Measurements from ENCODE around the gene ABHD15.

The ABHD15 gene

DNA sequence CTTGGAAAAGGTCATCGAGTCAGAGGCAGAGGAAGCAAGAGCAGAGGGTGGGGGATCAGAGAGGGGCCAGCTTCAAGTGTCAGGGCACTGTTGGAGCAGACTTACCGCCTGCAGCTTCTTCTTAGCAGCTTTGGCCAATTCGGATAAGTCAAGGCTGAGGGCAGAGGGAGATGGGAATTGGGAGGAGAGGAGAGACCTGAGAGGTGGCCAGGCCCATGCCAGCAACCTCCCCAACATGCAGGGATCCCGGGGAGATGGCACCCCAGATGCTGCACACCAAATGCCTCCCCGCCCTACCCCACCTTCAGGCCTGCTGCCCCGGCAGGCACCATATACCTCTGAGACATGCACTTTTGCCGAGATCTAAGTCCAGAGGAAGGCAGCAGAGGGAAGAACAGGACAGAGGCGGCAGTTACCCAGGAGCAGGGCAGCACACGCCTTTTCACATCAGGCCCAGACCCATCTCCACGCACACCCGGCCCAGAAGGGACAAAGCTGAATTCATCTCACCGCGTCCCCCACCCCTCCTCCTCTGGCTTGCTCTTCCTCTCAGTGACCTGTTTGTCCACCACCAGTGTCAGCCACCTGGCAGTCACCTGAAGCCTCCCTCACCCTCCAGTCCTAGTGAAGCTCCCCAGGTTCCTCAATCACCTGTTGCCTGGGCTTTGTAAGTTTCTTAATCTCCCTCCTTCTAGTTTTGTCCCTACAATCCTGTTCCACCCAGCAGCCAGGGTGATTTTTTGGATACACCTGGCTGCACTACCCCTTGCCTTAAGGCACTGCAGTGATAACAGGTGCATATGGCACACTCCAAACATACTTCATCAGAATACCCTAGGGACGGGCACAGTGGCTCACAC is 12.0 kb upstream of the ABHD15 start:
- DNase-seq (ENCODE audit: low spot score): no peak
- TF ChIP-seq, protein P1, sequence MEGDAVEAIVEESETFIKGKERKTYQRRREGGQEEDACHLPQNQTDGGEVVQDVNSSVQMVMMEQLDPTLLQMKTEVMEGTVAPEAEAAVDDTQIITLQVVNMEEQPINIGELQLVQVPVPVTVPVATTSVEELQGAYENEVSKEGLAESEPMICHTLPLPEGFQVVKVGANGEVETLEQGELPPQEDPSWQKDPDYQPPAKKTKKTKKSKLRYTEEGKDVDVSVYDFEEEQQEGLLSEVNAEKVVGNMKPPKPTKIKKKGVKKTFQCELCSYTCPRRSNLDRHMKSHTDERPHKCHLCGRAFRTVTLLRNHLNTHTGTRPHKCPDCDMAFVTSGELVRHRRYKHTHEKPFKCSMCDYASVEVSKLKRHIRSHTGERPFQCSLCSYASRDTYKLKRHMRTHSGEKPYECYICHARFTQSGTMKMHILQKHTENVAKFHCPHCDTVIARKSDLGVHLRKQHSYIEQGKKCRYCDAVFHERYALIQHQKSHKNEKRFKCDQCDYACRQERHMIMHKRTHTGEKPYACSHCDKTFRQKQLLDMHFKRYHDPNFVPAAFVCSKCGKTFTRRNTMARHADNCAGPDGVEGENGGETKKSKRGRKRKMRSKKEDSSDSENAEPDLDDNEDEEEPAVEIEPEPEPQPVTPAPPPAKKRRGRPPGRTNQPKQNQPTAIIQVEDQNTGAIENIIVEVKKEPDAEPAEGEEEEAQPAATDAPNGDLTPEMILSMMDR (IDR thresholded peaks at IDR 0.05; ENCODE audit: extremely low read depth, missing control alignments): no peak

DNA sequence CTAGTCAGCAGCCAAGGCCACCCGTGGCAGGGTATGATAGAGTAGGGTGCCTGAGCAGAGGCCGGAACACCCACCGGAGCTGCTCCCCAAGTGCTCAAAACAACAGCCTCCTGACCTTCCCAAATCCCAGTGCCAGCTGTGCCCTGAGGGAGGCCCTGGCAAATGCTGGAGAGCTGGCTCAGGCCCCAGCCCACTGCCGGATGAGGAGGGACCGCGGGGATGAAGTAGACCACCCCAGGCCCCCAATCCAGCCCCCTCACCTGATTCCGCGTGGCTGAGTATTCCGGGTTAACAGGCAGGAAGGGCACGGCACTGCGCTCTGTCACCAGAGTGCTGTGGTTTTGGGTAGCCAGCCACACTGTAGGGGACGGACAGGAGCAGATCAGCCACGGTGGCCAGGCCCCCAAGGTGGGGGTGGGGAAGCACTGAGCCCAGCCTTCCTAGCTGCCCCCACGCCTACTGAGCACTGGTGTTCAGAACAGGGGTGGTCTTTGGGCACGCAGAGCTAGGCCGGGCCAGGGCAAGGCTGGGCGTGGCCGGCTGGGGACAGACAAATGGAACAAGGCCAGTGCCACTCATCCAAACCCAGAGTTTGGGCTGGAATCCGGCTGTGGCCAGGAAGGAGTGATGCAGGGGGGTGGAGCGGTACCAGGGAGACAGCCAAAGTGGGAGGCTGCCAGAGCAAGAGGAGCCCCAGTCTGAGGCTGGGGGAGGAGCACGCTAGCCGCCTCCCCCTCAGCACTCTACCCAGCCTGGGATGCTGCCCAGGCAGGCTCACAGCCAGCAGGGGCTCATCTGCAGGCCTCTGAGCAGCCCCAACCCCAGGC is 10.8 kb upstream of the ABHD15 start:
- TF ChIP-seq, protein P1 (IDR thresholded peaks at IDR 0.05; ENCODE audit: extremely low read depth, missing control alignments): no peak
- no peak for DNase-seq (ENCODE audit: low spot score)

- TF ChIP-seq, protein P1 (IDR thresholded peaks at IDR 0.05; ENCODE audit: extremely low read depth, missing control alignments): no peak
- no peak for DNase-seq (ENCODE audit: low spot score)
Observed at GRCh38 chr17:29577001-29577370, 10.1 kb upstream of the ABHD15 start.

DNA sequence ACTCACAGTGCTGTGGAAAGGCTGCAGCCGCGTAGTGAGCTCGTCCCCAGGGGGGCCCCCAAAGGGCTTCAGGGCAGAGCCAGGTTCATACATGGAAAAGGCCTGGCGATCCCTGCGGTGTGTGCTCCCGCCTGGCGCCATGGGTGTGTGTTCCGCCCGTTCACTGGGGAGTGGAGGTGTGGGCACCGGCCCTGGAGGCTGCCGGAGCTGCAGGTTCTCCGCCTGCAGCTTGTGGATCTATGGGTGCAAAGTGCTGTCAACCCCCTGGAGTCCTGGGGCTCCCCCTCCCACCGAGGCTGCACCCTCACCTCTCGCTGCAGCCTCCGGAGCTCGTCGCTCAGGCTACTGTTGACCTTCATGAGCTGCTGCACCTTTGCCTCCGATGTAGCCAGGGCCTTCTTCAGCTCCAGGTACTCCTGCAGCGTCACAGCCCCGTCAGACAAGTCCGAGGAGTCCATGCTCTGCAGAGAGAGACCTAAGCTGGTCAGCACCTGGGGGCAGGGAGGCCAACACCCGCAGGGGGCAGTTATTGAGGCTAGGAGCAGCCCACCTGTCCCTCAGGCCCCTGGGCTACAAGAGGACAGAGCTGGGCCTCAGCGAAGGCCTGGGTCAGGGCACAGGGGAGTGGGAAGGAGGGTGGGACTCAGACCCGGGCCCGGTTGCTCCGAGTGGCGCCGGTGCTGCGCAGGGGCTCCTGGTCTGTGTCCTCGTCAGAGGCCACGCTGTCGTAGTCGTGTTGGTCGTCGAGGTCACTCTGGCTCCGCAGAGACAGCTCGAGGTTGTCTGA is 9.6 kb upstream of the ABHD15 start:
- DNase-seq (ENCODE audit: low spot score): no peak
- TF ChIP-seq, protein P1 (IDR thresholded peaks at IDR 0.05; ENCODE audit: extremely low read depth, missing control alignments): no peak

DNA sequence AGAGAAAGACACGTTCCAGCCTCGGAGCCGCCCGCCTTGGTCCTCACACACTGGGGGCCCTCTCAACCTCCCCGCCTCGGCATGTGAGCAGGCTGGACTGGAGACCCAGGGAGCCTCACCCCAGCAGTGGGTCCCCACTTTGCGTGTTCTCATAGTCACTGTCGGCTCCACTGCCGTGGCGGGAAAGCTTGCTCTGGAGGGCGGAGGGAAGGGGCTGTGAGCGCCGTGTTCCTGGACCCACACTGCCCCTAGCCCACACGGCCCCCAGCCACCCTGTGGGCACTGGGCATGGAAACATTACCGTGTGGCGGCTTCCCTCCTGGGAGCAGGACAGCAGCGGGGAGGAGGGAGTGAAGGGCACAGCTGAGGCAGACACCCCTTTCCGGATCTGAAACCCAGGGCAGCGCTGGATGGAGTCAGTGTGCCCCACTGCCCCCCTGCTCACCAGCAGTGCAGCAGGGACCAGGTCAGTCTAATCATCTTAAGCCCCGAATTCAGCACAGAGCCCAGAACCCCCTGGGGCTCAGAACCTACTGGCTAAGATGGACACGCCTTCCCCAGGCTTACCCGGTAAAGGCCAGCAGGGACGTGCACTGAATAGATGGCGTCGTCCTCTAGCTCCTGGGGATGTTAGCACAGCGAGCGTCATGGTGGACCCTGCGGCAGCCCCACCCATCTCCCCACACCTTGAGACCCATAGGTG is 8.8 kb upstream of the ABHD15 start:
- TF ChIP-seq, protein P1 (IDR thresholded peaks at IDR 0.05; ENCODE audit: extremely low read depth, missing control alignments): no peak
- DNase-seq (ENCODE audit: low spot score): no peak

DNA sequence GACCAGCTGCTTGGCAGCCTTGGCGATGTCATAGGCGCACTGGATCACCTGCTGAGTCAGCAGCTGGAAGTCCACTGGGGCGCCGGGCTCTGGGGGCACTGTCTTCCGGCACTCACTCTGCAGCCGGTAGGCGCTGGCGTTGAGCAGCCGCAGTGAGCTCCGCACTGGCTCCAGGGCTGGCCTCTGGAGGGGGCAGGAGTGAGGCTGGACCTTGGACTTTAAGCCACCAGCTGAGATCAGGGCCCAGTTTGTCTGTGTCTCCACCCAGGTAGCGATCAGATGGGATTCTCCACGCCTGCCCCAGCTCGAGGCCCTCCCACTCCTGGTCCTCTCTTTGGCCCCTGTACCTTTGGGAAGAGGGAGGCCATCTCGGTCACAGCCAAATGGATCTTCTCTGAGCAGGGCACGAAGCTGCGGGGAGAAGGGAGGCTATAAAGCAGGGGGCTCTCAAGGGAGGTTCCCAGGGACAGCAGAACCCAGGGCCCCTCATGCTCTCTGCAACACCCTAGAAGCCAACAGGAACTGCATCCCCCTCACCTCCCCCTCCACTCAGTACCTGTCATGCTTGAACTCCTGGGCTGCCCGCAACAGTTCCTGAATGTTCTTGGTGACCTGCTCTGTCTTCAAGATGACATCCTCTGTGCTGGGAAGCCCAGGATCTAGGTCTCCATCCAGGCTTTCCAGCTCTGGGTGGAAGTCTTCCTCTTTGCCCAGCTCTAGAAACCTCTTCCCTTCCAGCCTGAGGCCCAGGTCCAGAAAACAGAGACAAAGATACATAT is 8.1 kb upstream of the ABHD15 start:
- TF ChIP-seq, protein P1 (IDR thresholded peaks at IDR 0.05; ENCODE audit: extremely low read depth, missing control alignments): no peak
- DNase-seq (ENCODE audit: low spot score): no peak
